ENCODE data around the gene FOXP1.

The FOXP1 gene

DNA sequence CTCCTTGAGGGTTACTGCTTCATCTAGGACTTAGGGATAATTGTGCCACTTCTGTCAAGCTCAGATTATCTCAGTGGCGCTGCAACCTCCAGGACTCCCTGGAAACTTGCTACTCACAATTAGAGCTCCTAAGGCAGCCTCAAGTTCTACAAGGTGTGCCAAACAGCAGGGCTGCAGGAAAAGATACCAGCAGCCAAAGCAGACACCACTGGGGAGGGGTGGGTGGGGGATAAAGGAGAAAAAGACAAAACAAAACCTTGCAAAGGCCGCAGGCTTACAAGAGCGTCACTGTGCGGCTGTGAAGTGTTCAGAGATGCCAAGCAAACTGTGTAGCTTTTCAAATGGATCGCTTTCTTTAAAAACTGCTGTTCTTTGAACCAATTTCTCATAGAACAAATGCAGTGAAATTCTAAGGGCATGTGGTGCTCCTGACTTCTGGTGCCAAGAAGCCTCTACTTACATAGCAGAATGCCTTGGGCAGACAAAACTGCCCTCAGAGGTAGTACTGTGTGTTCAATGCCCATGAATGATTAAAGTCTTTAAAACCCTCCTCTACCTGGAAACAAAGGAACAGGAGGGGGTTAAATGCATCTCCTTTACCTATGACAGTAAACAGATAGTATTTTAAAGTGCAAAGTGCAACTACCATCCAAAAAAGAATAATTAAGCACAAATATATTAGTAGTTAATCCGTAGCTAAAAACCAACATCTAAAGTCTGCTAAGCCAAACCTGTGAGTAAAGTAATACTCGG, 353.4 kb downstream of the FOXP1 start:
- no peak overlapping the region for H3K4me3 ChIP-seq (replicated peaks in 1 of 2; ENCODE audit: low read depth in 2 of 2, low read length in 2 of 2)
- TF ChIP-seq CTCF (IDR thresholded peaks at IDR 0.05; ENCODE audit: low read depth, low read length): no peak
- DNase-seq (ENCODE audit: low read depth in 2 of 2): no peak

- no peak for DNase-seq (ENCODE audit: low read depth in 2 of 2)
- no peak for TF ChIP-seq CTCF (IDR thresholded peaks at IDR 0.05; ENCODE audit: low read depth, low read length)
- H3K4me3 ChIP-seq (replicated peaks in 1 of 2; ENCODE audit: low read depth in 2 of 2, low read length in 2 of 2): no peak overlapping the region
Measured at GRCh38 chr3:71228156-71228866, 355.2 kb downstream of the FOXP1 start.

GRCh38 chr3:71227270-71227661, 356.3 kb downstream of the FOXP1 start:
- no peak for TF ChIP-seq CTCF (IDR thresholded peaks at IDR 0.05; ENCODE audit: low read depth, low read length)
- H3K4me3 ChIP-seq (replicated peaks in 1 of 2; ENCODE audit: low read depth in 2 of 2, low read length in 2 of 2): no peak overlapping the region
- no peak for DNase-seq (ENCODE audit: low read depth in 2 of 2)

DNA sequence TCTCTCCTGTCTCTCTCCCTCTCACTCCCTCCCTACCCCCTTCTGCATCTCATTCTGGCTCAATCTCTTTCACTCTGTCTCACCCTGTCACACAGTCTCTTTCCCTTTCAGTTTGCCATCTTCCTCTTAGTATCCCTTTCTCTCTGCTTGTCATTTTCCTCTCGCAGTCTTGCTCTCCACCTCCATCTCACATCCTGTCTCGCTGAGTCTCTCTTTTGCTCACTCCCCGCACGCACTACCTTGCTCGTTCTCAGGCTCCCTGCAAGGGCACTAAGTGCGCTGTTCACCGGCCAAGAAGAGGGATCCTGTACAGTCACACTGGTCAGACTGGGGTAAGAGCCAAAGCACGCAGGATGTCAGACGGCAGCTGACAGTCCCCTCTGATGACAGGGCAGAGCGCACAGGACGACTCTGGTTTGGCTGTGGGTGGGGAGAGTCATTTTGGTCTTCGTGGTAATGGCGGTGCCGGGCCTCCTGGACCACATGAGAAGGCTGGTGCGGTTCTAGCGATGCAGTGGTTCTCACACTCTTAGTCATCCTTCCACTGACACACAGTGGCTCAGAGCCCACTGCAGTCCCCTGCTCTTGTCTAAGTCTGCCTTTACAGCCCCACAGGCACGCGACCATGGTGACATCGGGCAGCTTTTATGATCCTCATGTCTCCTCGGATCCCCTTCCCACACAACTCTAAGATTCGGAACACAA, 356.8 kb downstream of the FOXP1 start:
- TF ChIP-seq CTCF (IDR thresholded peaks at IDR 0.05; ENCODE audit: low read depth, low read length): no peak
- H3K4me3 ChIP-seq (replicated peaks in 1 of 2; ENCODE audit: low read depth in 2 of 2, low read length in 2 of 2): peak overlapping the region in 1 of 2 donors; percentile 24
- peak in 1 of 2 donors; percentile 70 for DNase-seq (ENCODE audit: low read depth in 2 of 2)

DNA sequence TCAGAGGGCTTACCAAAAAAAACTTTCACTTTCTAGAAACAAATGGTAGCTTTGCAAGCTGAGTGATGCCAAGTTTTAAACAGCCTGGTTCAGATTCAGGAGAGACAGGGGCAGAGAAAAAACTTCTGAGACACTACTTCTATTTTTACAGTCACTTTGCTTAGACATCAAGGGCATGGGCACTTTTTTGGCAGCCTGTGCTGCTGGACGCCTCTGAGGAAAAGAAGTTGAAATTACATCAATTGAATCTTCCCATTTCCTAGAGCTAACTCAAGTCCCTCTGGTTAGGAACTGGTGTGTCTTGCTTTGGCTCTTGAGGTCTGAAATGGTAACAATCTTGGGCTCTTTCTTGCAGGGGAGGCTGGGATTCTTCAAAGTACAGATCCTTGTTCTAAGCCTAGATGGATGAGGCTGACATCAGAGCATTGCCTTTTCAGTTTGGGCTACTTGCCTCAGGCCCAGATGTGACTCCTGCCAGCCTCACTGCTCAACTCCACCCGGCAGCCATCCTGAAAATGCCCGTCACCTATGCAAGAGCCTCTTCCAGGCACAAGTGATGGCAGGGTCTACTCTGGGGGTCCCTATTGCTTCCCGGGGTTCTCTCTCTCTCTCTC, 357.5 kb downstream of the FOXP1 start:
- TF ChIP-seq CTCF (IDR thresholded peaks at IDR 0.05; ENCODE audit: low read depth, low read length): no peak
- H3K4me3 ChIP-seq (replicated peaks in 1 of 2; ENCODE audit: low read depth in 2 of 2, low read length in 2 of 2): peak overlapping the region in 1 of 2 donors; percentile 24
- no peak for DNase-seq (ENCODE audit: low read depth in 2 of 2)

GRCh38 chr3:71225002-71225684, 358.4 kb downstream of the FOXP1 start:
- no peak for TF ChIP-seq CTCF (IDR thresholded peaks at IDR 0.05; ENCODE audit: low read depth, low read length)
- no peak for DNase-seq (ENCODE audit: low read depth in 2 of 2)

More at GRCh38 chr3:71225002-71225684, 358.4 kb downstream of the FOXP1 start:
- no peak overlapping the region for H3K4me3 ChIP-seq (replicated peaks in 1 of 2; ENCODE audit: low read depth in 2 of 2, low read length in 2 of 2)

Data from cardiac fibroblast (primary cell).